NCI-H146 (cell line): ENCODE data around the gene KCNAB1.
A peak's percentile ranks its signal among the peaks of the same experiment; 100 is the strongest.

Source experiments
- DNase-seq: peaks from one replicate; lab custom pipeline; 2025; lab: John Stamatoyannopoulos, UW

KCNAB1 gene

GRCh38 chr3:156495816-156496215 lies 375.4 kb downstream of the KCNAB1 start:
- DNase-seq: no peak

- no peak for DNase-seq
These were observed 376.9 kb downstream of the KCNAB1 start for GRCh38 chr3:156497326-156497725.

- no peak for DNase-seq
These were observed 377.9 kb downstream of the KCNAB1 start for GRCh38 chr3:156498307-156498706.

GRCh38 chr3:156507285-156507684 lies 386.9 kb downstream of the KCNAB1 start:
- DNase-seq: no peak

GRCh38 chr3:156509189-156510174 lies 389.1 kb downstream of the KCNAB1 start:
- DNase-seq: peak; percentile 62

GRCh38 chr3:156511987-156512677 lies 391.8 kb downstream of the KCNAB1 start:
- no peak for DNase-seq

- DNase-seq: peak; percentile 39
These were observed 393.2 kb downstream of the KCNAB1 start for GRCh38 chr3:156513619-156514018.

- no peak for DNase-seq
These were observed 395.9 kb downstream of the KCNAB1 start for GRCh38 chr3:156516284-156516683.

- no peak for DNase-seq
These were observed 396.6 kb downstream of the KCNAB1 start for GRCh38 chr3:156516961-156517360.

- DNase-seq: no peak
These were observed 398.3 kb downstream of the KCNAB1 start for GRCh38 chr3:156518726-156519125.

GRCh38 chr3:156519758-156520162 lies 399.4 kb downstream of the KCNAB1 start:
- DNase-seq: no peak

GRCh38 chr3:156522673-156523072 lies 402.3 kb downstream of the KCNAB1 start:
- DNase-seq: no peak

- no peak for DNase-seq
These were observed 405.4 kb downstream of the KCNAB1 start for GRCh38 chr3:156525808-156526207.

GRCh38 chr3:156527060-156527459 lies 406.7 kb downstream of the KCNAB1 start:
- no peak for DNase-seq

GRCh38 chr3:156530980-156531379 lies 410.6 kb downstream of the KCNAB1 start:
- no peak for DNase-seq

- DNase-seq: no peak
These were observed 412.4 kb downstream of the KCNAB1 start for GRCh38 chr3:156532730-156533129.

- no peak for DNase-seq
These were observed 412.8 kb downstream of the KCNAB1 start for GRCh38 chr3:156533205-156533604.

- no peak for DNase-seq
These were observed 414.8 kb downstream of the KCNAB1 start for GRCh38 chr3:156535162-156535627.

GRCh38 chr3:156535798-156536197 lies 415.4 kb downstream of the KCNAB1 start:
- no peak for DNase-seq

GRCh38 chr3:156536524-156537316 lies 416.3 kb downstream of the KCNAB1 start:
- DNase-seq: no peak

- no peak for DNase-seq
These were observed 418.7 kb downstream of the KCNAB1 start for GRCh38 chr3:156539051-156539450.

GRCh38 chr3:156539802-156540201 lies 419.4 kb downstream of the KCNAB1 start:
- DNase-seq: no peak
